ENCODE results near the gene PPP2R5E.
"Not testable (repeated sequence)": the region's sequence is repeated elsewhere in the genome, so short reads cannot be mapped to it uniquely, and the experiment has no call there.

PPP2R5E gene

DNA sequence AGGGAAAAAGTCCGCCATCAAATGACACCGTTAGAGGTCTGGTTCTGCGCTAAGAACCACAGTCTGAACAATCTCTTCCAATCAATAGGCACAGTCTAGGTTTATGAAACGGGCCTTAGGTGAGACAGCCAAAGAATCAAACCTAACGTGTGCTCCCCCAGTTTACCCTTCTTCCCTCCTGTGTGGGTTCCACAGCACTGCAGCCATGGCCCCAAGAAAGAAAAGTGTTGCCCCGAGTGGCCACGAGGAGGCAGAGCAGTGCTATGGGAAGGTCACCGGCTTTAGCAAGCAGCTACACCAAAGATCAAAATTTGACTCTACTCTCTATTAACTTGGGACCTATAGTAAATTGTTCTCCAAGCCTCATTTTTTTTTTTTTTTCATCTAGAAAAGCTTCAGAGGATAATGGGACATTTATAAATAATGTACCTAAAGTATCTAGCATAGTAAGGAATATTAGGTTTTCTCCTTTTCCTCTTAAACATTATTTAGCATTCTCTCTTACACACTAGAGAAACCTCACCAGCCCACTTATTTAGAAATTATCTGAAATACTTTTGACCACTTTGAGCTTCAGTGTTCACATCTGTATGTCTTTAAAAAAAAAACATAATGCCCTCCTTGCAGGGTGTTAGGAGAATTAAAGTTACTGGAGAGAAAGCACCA, 154.3 kb downstream of the PPP2R5E start:
- TF ChIP-seq, protein P1, sequence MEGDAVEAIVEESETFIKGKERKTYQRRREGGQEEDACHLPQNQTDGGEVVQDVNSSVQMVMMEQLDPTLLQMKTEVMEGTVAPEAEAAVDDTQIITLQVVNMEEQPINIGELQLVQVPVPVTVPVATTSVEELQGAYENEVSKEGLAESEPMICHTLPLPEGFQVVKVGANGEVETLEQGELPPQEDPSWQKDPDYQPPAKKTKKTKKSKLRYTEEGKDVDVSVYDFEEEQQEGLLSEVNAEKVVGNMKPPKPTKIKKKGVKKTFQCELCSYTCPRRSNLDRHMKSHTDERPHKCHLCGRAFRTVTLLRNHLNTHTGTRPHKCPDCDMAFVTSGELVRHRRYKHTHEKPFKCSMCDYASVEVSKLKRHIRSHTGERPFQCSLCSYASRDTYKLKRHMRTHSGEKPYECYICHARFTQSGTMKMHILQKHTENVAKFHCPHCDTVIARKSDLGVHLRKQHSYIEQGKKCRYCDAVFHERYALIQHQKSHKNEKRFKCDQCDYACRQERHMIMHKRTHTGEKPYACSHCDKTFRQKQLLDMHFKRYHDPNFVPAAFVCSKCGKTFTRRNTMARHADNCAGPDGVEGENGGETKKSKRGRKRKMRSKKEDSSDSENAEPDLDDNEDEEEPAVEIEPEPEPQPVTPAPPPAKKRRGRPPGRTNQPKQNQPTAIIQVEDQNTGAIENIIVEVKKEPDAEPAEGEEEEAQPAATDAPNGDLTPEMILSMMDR (IDR thresholded peaks at IDR 0.05; ENCODE audit: borderline replicate concordance, insufficient read depth, low read depth, low read length) = peak; percentile 79
- H3K4me3 ChIP-seq (ENCODE audit: low read depth, low read length) = no peak overlapping the region

DNA sequence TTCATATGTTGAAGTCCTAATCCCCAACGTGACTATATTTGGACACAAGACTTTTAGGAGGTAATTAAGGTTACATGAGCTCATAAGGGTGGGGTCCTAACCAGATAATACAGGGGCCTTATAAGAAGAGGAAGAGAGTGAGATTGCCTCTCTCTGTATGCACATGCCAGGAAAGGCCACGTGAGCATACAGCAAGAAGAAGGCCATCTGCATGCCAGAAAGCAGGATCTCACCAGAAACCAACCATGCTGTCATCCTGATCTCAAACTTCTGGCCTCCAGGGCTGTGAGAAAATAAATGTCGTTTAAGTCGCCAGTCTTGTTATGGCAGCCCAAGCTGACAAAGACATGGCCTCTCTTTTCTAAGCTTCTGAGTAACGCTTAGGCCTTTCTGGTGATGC, 155.5 kb downstream of the PPP2R5E start:
- TF ChIP-seq, protein P1 (IDR thresholded peaks at IDR 0.05; ENCODE audit: borderline replicate concordance, insufficient read depth, low read depth, low read length) = no peak
- no peak overlapping the region for H3K4me3 ChIP-seq (ENCODE audit: low read depth, low read length)

DNA sequence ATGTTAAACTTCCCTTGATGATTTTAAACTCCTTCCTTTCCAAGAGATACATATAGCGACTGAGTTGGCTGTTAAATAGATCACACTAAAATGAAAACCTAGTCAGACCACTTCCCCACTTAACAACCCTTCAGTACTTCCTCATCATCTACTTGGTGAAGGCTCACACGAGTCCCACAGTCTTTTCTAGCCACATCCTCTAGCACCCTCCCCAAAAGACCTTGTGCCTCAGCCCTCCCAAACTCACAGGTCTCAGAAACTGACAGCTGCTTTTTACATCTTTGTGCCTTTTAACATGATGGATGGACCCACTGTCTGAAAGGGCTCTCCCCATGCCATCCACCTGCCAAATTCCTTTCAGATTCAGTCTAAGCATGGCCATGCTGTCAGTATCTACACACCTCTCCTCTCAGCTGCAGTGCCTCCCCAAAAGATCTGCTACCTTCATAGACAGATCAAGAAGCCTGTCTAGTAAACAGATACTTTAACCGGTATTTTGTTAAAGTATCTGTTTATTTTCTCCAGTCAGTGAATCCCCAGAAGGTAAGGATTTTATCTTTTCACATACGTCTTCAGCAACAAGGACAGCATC, 159.3 kb downstream of the PPP2R5E start:
- TF ChIP-seq, protein P1 (IDR thresholded peaks at IDR 0.05; ENCODE audit: borderline replicate concordance, insufficient read depth, low read depth, low read length) = no peak
- H3K4me3 ChIP-seq (ENCODE audit: low read depth, low read length) = no peak overlapping the region

DNA sequence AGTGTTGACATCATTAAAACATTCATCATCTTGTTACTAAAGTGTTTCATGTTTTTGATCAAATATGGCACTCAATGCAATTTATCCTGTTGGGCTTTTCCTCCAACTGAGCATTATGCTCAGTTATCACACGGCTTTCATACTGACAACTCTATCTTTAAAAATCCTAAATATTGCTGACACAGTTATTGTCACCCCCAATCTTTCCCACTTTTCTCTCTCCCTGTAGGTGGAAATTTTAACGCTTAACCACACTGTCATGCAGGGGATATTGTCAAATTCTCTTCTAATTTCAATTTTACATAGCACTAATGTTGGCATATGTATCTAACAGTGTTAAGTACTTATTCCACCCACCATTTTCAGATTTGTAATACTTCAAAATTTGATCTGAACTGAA, 164.7 kb downstream of the PPP2R5E start:
- no peak overlapping the region for H3K4me3 ChIP-seq (ENCODE audit: low read depth, low read length)
- TF ChIP-seq, protein P1 (IDR thresholded peaks at IDR 0.05; ENCODE audit: borderline replicate concordance, insufficient read depth, low read depth, low read length) = no peak

DNA sequence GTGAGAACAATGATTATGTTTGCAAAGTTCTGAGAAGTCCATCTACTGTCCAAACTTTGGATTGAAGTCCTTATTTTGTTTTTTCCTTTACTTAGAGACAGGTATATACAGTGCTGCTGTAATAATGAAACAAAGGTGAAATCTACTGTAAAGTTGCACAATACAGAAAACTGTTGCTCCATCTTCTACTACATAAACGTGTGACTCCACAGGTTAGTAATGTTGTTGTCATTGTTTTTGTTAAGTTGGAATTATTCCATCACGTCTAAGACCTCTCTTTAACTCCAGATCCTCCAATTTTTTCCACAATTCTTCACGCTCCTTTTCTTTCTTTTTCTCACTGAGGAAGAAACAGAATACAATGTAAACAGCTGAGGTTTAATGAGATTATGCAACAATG, 167.4 kb downstream of the PPP2R5E start:
- no peak overlapping the region for H3K4me3 ChIP-seq (ENCODE audit: low read depth, low read length)
- TF ChIP-seq, protein P1 (IDR thresholded peaks at IDR 0.05; ENCODE audit: borderline replicate concordance, insufficient read depth, low read depth, low read length) = no peak

DNA sequence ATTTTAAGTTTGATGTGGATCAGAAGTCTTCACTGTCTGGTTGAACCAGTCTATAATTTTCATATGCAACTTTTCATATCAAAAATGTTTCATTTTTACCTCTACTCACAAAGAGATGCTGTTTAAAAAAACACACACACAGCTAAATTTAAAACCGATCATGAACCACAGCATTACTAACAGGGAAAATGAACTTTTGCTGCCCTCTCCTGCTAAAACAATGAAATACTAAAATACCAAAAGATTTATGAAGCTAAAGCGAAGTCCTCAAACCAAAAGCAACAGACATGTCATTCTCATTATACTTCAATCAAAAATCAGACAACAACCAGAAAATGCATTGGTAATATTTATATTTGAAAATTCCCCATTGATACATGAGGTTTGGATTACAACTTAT, 171.6 kb downstream of the PPP2R5E start:
- H3K4me3 ChIP-seq (ENCODE audit: low read depth, low read length) = not testable (repeated sequence)

DNA sequence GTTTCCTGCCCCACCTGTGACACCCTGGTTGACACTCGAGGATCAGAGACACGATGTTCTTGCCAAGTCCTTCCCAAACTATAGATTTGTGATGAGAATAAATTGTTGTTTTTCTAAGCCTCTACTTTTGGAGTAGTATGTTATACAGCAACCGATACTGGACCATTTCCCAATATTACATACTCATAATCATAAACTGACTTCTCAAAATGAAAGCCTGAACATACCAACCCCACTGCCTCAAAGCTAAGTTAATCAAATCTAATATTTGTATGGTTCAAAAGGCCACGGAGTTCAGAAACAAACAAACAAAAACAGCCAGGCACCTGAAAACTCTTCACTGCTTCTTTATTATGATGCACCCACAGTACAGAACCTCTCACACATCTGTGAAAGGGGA, 172.1 kb downstream of the PPP2R5E start:
- TF ChIP-seq, protein P1 (IDR thresholded peaks at IDR 0.05; ENCODE audit: borderline replicate concordance, insufficient read depth, low read depth, low read length) = no peak
- no peak overlapping the region for H3K4me3 ChIP-seq (ENCODE audit: low read depth, low read length)

Measured in GM12875 (cell line).